ENCODE data around the gene SLC25A5. TPM values are rescaled to one million over a fixed set of nuclear protein-coding genes. Genes with fewer than 3 reads are reported as not detected.

Gene SLC25A5
- total and polyA plus RNA-seq, 10 of the 15 experiments (the other 5 are each of a cell fraction or from before 2014, with no cell fraction given) = 361 to 3,863 (median 618) TPM

- 72% methylated on average over 4 of the region's 4 CpGs for WGBS (ENCODE audit: insufficient coverage, insufficient replicate concordance, low lambda C conversion rate, missing lambda C conversion rate)
- Histone ChIP-seq H4K20me1 (ENCODE audit: control insufficient read depth, insufficient read depth) (no peaks in the 10 kb centered on the region), H3K9ac (ENCODE audit: control insufficient read depth, insufficient read depth, low read length) (no peak overlapping the region), H3K79me2 (ENCODE audit: control insufficient read depth, insufficient read depth, low read length) (no peaks in the 10 kb centered on the region), H2AFZ (ENCODE audit: control insufficient read depth, low read depth, low read length) (no peak overlapping the region), H3K4me1 (ENCODE audit: control insufficient read depth, insufficient read depth, low read length) (no peaks in the 10 kb centered on the region; the same call in 1 of the 2 replicates), H3K27me3 (replicated peaks in 1 of 2; ENCODE audit: control insufficient read depth in 2 of 2, insufficient read depth in 2 of 2, low read length in 1 of 2) (no peaks in the 10 kb centered on the region), H3K27ac (ENCODE audit: control insufficient read depth, insufficient read depth) (no peak overlapping the region), H3K36me3 (ENCODE audit: control insufficient read depth in 2 of 2, insufficient read depth in 2 of 2, low read length in 1 of 2) (no peaks in the 10 kb centered on the region), H3K9me3 (replicated peaks; ENCODE audit: control insufficient read depth, insufficient read depth, low read length) (no peaks in the 10 kb centered on the region), H3K4me2 (ENCODE audit: control insufficient read depth, insufficient read depth) (no peak overlapping the region), H3K4me3 (no peak overlapping the region)
- ChIA-PET RAD21 (ENCODE audit: unreplicated experiment) (no interaction called here), SMC1A (ENCODE audit: uncharacterized antibody, unreplicated experiment) (interaction anchor here (7.2 kb wide), 1 partner anchor 211 kb away, joined by 75 read pairs; no protein-coding TSS in a partner anchor), POLR2A (interaction anchor here (0.5 kb wide), 1 partner anchor 209 kb away, joined by 3 read pairs; no protein-coding TSS in a partner anchor), CTCF (interaction anchor here (1.0 to 4.4 kb wide), 5 partner anchors 91 to 315 kb away, joined by 3 to 89 read pairs (median 3); no protein-coding TSS in a partner anchor)
- in situ Hi-C loops (cut with MboI) (loop anchor here (5.0 kb wide), 2 partner anchors 214 to 264 kb away; no protein-coding TSS in a partner anchor), intact Hi-C loops (cut with micrococcal nuclease; ENCODE audit: unreplicated experiment) (no loop called here)
- ATAC-seq = no peak
- no peak for FAIRE-seq
- BruUV-seq (replicated peaks) = no TSS peak
- DNase-seq (ENCODE audit: low read depth, low spot score) = no peak
- no peak for TF ChIP-seq KDM1A (IDR thresholded peaks at IDR 0.05; ENCODE audit: borderline replicate concordance)
- TF ChIP-seq CHD4 (IDR thresholded peaks at IDR 0.05) = no peak
- no peak for TF ChIP-seq SRF (IDR thresholded peaks at IDR 0.05; ENCODE audit: low read depth in 2 of 2, low read length in 2 of 2)
- TF ChIP-seq RAD21 (IDR thresholded peaks at IDR 0.05; ENCODE audit: insufficient read depth, low read depth, low read length) = no peak
- no peak for TF ChIP-seq SUZ12 (IDR thresholded peaks at IDR 0.05; ENCODE audit: unreplicated experiment)
- TF ChIP-seq ATF3 (IDR thresholded peaks at IDR 0.05; ENCODE audit: borderline replicate concordance, extremely low read depth, low read depth, low read length) = no peak
- no peak for TF ChIP-seq ZSCAN29 (IDR thresholded peaks at IDR 0.05)
- no peak for TF ChIP-seq NKRF (conservative IDR thresholded peaks at IDR 0.05)
- no peak for TF ChIP-seq CBFB (IDR thresholded peaks at IDR 0.05; ENCODE audit: low read depth)
- no peak for TF ChIP-seq KLF5 (IDR thresholded peaks at IDR 0.05; ENCODE audit: partially characterized antibody)
- no peak for TF ChIP-seq E4F1 (IDR thresholded peaks at IDR 0.05; ENCODE audit: borderline replicate concordance, partially characterized antibody)
- TF ChIP-seq EGR1 (IDR thresholded peaks at IDR 0.05; ENCODE audit: borderline replicate concordance in 1 of 2, low read depth in 2 of 2, low read length in 2 of 2) = no peak
- TF ChIP-seq ZNF24 (IDR thresholded peaks at IDR 0.05) = no peak
- no peak for TF ChIP-seq PRDM15 (CRISPR knock-in tag; IDR thresholded peaks at IDR 0.05)
These were observed 50.1 kb downstream of the SLC25A5 start for GRCh38 chrX:119518371-119518770.
